OCI-LY1 (cell line): ENCODE results near the gene CHCHD3.

Experiments used
- H2AFZ ChIP-seq: fragments of 200-600 bp; sonication (generic), shearing (Covaris generic); 2 replicates; pipeline ENCODE4 v1.6.0; 2014; ENCODE audit warnings: antibody characterized with exemption, mild to moderate bottlenecking, low read length
- H3F3A ChIP-seq: fragments of 200-600 bp; sonication (generic), shearing (Covaris generic); 2 replicates; pipeline ENCODE4 v1.6.0; 2014; ENCODE audit warnings: mild to moderate bottlenecking, antibody characterized with exemption, low read length, moderate library complexity; ENCODE audit not compliant: insufficient read depth
- H3K27ac ChIP-seq: fragments of 200-600 bp; sonication (generic); 2 replicates; pipeline ENCODE4 v1.5.1; 2014; ENCODE audit warnings: low read length, mixed run types, mild to moderate bottlenecking, low read depth; ENCODE audit not compliant: poor library complexity, severe bottlenecking
- H3K27me3 ChIP-seq: fragments of 200-600 bp; sonication (generic); 2 replicates; pipeline ENCODE4 v1.6.0; 2014; ENCODE audit warnings: antibody characterized with exemption, mild to moderate bottlenecking, low read length, moderate library complexity; ENCODE audit not compliant: insufficient read depth
- H3K36me3 ChIP-seq: fragments of 200-600 bp; sonication (generic); 2 replicates; pipeline ENCODE4 v1.6.1; 2014; ENCODE audit warnings: mild to moderate bottlenecking, antibody characterized with exemption, low read length, moderate library complexity, mixed read lengths; ENCODE audit not compliant: insufficient read depth
- H3K4me1 ChIP-seq: fragments of 200-600 bp; sonication (generic); 2 replicates; pipeline ENCODE4 v1.5.1; 2014; ENCODE audit warnings: mild to moderate bottlenecking, low read length, moderate library complexity; ENCODE audit not compliant: insufficient read depth, severe bottlenecking
- H3K4me2 ChIP-seq: fragments of 200-600 bp; sonication (generic), shearing (Covaris generic); 2 replicates; pipeline ENCODE4 v1.6.1; 2014; ENCODE audit warnings: low read length
- H3K4me3 ChIP-seq: fragments of 200-600 bp; sonication (generic); 2 replicates; pipeline ENCODE4 v1.5.1; 2014; ENCODE audit warnings: low read length, low read depth, mild to moderate bottlenecking, mixed read lengths; ENCODE audit not compliant: poor library complexity, severe bottlenecking
- H3K79me2 ChIP-seq: fragments of 200-600 bp; shearing (Covaris generic); 2 replicates; pipeline ENCODE4 v1.6.1; 2016; ENCODE audit warnings: mixed run types, low read length, mixed read lengths; ENCODE audit not compliant: insufficient read depth
- H3K9ac ChIP-seq: fragments of 200-600 bp; sonication (generic), shearing (Covaris generic); 2 replicates; pipeline ENCODE4 v1.6.1; 2014; ENCODE audit warnings: mild to moderate bottlenecking, low read length, mixed read lengths
- H3K9me2 ChIP-seq: fragments of 200-600 bp; sonication (generic), shearing (Covaris generic); 2 replicates; pipeline ENCODE4 v1.6.1; 2014; ENCODE audit warnings: low read depth, mild to moderate bottlenecking, low read length, mixed read lengths
- H3K9me3 ChIP-seq: fragments of 200-600 bp; shearing (Covaris generic); 2 replicates; pipeline ENCODE4 v1.6.1; 2014; ENCODE audit warnings: low read length, mixed read lengths
- H4K20me1 ChIP-seq: fragments of 200-600 bp; sonication (generic), shearing (Covaris generic); 2 replicates; pipeline ENCODE4 v1.6.0; 2016; ENCODE audit warnings: mild to moderate bottlenecking, low read length; ENCODE audit not compliant: insufficient read depth
- EZH2 ChIP-seq: fragments of 200-600 bp; sonication (generic), shearing (Covaris generic); IDR thresholded peaks from 2 replicates; pipeline ENCODE4 v1.8.0; 2017; ENCODE audit warnings: borderline replicate concordance, mixed run types, mild to moderate bottlenecking, antibody characterized with exemption, low read length, moderate library complexity, mixed read lengths
- TF ChIP-seq, protein P1 (sequence below): fragments of 200-600 bp; sonication (generic), shearing (Covaris generic); IDR thresholded peaks from 2 replicates; pipeline ENCODE4 v1.5.1; 2017; ENCODE audit warnings: mild to moderate bottlenecking, antibody characterized with exemption, low read length, moderate library complexity, mixed read lengths

CHCHD3 gene

DNA sequence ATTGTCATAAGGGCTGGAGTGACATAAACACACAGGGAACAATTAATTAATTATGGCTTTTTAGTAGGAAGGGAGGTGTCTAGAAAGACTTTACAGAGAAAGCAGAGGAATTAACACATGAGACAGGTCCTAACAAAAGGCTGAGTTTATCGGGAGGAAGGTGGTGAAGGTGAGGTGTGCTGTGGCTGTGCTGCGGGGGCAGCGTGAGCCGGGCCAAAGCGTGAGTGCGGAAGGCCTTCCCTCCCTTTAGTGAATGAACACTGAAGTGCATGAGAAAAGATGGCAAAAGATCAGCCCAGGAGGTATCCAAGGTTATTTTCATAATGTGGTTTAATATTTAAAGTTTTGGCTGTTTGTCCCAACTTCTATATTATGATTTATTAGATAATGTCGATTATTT lies 262.2 kb downstream of the CHCHD3 start:
- H3K79me2 ChIP-seq: no peaks in the 10 kb centered on the region
- no peak for TF ChIP-seq EZH2
- TF ChIP-seq, protein P1, sequence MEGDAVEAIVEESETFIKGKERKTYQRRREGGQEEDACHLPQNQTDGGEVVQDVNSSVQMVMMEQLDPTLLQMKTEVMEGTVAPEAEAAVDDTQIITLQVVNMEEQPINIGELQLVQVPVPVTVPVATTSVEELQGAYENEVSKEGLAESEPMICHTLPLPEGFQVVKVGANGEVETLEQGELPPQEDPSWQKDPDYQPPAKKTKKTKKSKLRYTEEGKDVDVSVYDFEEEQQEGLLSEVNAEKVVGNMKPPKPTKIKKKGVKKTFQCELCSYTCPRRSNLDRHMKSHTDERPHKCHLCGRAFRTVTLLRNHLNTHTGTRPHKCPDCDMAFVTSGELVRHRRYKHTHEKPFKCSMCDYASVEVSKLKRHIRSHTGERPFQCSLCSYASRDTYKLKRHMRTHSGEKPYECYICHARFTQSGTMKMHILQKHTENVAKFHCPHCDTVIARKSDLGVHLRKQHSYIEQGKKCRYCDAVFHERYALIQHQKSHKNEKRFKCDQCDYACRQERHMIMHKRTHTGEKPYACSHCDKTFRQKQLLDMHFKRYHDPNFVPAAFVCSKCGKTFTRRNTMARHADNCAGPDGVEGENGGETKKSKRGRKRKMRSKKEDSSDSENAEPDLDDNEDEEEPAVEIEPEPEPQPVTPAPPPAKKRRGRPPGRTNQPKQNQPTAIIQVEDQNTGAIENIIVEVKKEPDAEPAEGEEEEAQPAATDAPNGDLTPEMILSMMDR: no peak
- no peaks in the 10 kb centered on the region for H3K4me1 ChIP-seq
- no peak overlapping the region for H3K9ac ChIP-seq
- no peak overlapping the region for H2AFZ ChIP-seq
- no peaks in the 10 kb centered on the region for H3F3A ChIP-seq
- no peaks in the 10 kb centered on the region; the same call in 1 of the 2 replicates for H3K36me3 ChIP-seq
- no peak overlapping the region for H3K4me2 ChIP-seq
- no peaks in the 10 kb centered on the region for H4K20me1 ChIP-seq
- H3K9me2 ChIP-seq: no peaks in the 10 kb centered on the region
- H3K4me3 ChIP-seq: no peak overlapping the region
- no peak overlapping the region for H3K27ac ChIP-seq
- no peaks in the 10 kb centered on the region for H3K27me3 ChIP-seq
- H3K9me3 ChIP-seq: no peaks in the 10 kb centered on the region

- no peaks in the 10 kb centered on the region for H3K9me3 ChIP-seq
- H3K79me2 ChIP-seq: no peaks in the 10 kb centered on the region
- H4K20me1 ChIP-seq: no peaks in the 10 kb centered on the region
- H3K36me3 ChIP-seq: no peaks in the 10 kb centered on the region; the same call in 1 of the 2 replicates
- no peaks in the 10 kb centered on the region for H3K27me3 ChIP-seq
- no peaks in the 10 kb centered on the region for H3F3A ChIP-seq
- H3K9me2 ChIP-seq: no peaks in the 10 kb centered on the region
- no peaks in the 10 kb centered on the region for H3K4me1 ChIP-seq
- no peak overlapping the region for H3K4me2 ChIP-seq
- H3K9ac ChIP-seq: no peak overlapping the region
- TF ChIP-seq, protein P1: no peak
- TF ChIP-seq EZH2: no peak
- H3K4me3 ChIP-seq: no peak overlapping the region
- H3K27ac ChIP-seq: no peak overlapping the region
- no peak overlapping the region for H2AFZ ChIP-seq
These were observed 263.9 kb downstream of the CHCHD3 start for GRCh38 chr7:132817949-132818348.

- TF ChIP-seq, protein P1: no peak
- no peak for TF ChIP-seq EZH2
- Histone ChIP-seq H3K9me2 (no peaks in the 10 kb centered on the region), H3K4me2 (no peak overlapping the region), H4K20me1 (no peaks in the 10 kb centered on the region), H3K36me3 (peaks cover 3% of the 10 kb centered on the region; the same call in 1 of the 2 replicates), H3K9ac (no peak overlapping the region), H2AFZ (no peak overlapping the region), H3K9me3 (no peaks in the 10 kb centered on the region), H3K27ac (no peak overlapping the region), H3K79me2 (no peaks in the 10 kb centered on the region), H3K4me1 (no peaks in the 10 kb centered on the region), H3K4me3 (no peak overlapping the region), H3K27me3 (no peaks in the 10 kb centered on the region), H3F3A (no peaks in the 10 kb centered on the region)
These were observed 266.1 kb downstream of the CHCHD3 start for GRCh38 chr7:132815696-132816311.
